Spleen (tissue), 11 donors: ENCODE results near the gene EXOC6B. TPM values are rescaled to one million over a fixed set of nuclear protein-coding genes. Genes with fewer than 3 reads are reported as not detected.

Experiments
- DNase-seq: peaks from one replicate; pipeline ENCODE4 v3.0.0-alpha.2; 2020
- H3K27ac ChIP-seq, 8 donors: fragments of 200-600 bp; sonication (generic) in 7 of 8; 1 replicate in 4 of 8; 2 replicates in 4 of 8; pipeline versions ENCODE4 v1.5.0 to v1.8.0; 2016 to 2021; ENCODE audit warnings: inconsistent platforms in 4 of 8, mild to moderate bottlenecking in 4 of 8, moderate library complexity in 1 of 8
- H3K27me3 ChIP-seq, 7 donors: fragments of 200-600 bp; sonication (generic) in 6 of 7; replicated peaks in 1 of 7; 1 replicate in 4 of 7; 2 replicates in 3 of 7; pipeline versions ENCODE4 v1.5.0 to v1.8.0; 2016 to 2021; ENCODE audit warnings: inconsistent platforms in 3 of 7, mild to moderate bottlenecking in 1 of 7
- H3K36me3 ChIP-seq, 6 donors: fragments of 200-600 bp; sonication (generic) in 5 of 6; 1 replicate in 4 of 6; 2 replicates in 2 of 6; pipeline versions ENCODE4 v1.5.0 to v1.8.0; 2016 to 2021; ENCODE audit warnings: inconsistent platforms in 2 of 6
- H3K4me1 ChIP-seq, 6 donors: fragments of 200-600 bp; sonication (generic) in 5 of 6; 1 replicate in 3 of 6; 2 replicates in 3 of 6; pipeline versions ENCODE4 v1.5.0 to v1.8.0; 2016 to 2021; ENCODE audit warnings: inconsistent platforms in 3 of 6
- H3K4me3 ChIP-seq, 8 donors: fragments of 200-600 bp; sonication (generic) in 7 of 8; 1 replicate in 4 of 8; 2 replicates in 4 of 8; pipeline versions ENCODE4 v1.5.0 to v1.8.0; 2016 to 2021; ENCODE audit warnings: inconsistent platforms in 4 of 8, mild to moderate bottlenecking in 4 of 8, moderate library complexity in 2 of 8
- H3K9me3 ChIP-seq, 8 donors: fragments of 200-600 bp; sonication (generic) in 7 of 8; 1 replicate in 4 of 8; 2 replicates in 4 of 8; pipeline versions ENCODE4 v1.5.0 to v1.8.0; 2016 to 2021; ENCODE audit warnings: inconsistent platforms in 4 of 8
- CTCF ChIP-seq, 11 experiments: fragments of 200-600 bp in 7 of 11; fragments of 450-650 bp in 4 of 11; sonication (generic) in 4 of 11; IDR thresholded peaks in 8 of 11; conservative IDR thresholded peaks in 3 of 11; 1 replicate in 7 of 11; 2 replicates in 4 of 11; pipeline versions ENCODE4 v1.4.0 to v1.8.0; 2016 to 2021; ENCODE audit warnings: antibody characterized with exemption in 11 of 11, inconsistent platforms in 4 of 11, mild to moderate bottlenecking in 1 of 11
- POLR2A ChIP-seq, 3 donors: fragments of 450-650 bp; IDR thresholded peaks; one replicate each; pipeline ENCODE4 v1.5.1; 2017; ENCODE audit warnings: antibody characterized with exemption in 3 of 3, mild to moderate bottlenecking in 1 of 3
- POLR2AphosphoS5 ChIP-seq, 3 donors: sonication (generic); formaldehyde crosslinking; IDR thresholded peaks; one replicate each; pipeline ENCODE4 v1.5.1; 2017; ENCODE audit warnings: antibody characterized with exemption in 3 of 3
- WGBS, 5 donors: extraction: QIAGEN DNeasy Blood & Tissue Kit in 3 of 5; methylation state at CpG; one replicate each; pipeline versions ENCODE4 v1.1.5 to v1.1.7; 2013 to 2018; 5-methylcytosine and 5-hydroxymethylcytosine counted together
- intact Hi-C: fragments of 100-400 bp; cut with DNase I; formaldehyde crosslinking; loops from one replicate; pipeline ENCODE4 v1.15.0; 2023; ENCODE audit warnings: low total_unique reads
- polyA plus RNA-seq, 3 donors: library from polyadenylated mRNA; stranded (reverse); fragments of 200-250 nt; gene quantifications; one replicate each; pipeline ENCODE4 v1.2.1, GENCODE V29; 2013
- total RNA-seq, 7 donors: library from RNA; depleted of rRNA in 3 of 7; stranded (reverse); fragments of >200 nt in 3 of 7; fragmentation: NEBNext Ultra II Directional in 4 of 7; extraction: Animal tissue kit (Norgen Biotek cat#: 25700) in 4 of 7; gene quantifications; one replicate each; pipeline versions ENCODE4 v1.1.0 to v1.2.1, GENCODE V29; 2016 to 2021
- donor health status: healthy with polysubstance abuse.
- donor health status: DM: no; HTN: no; CAD: no; lungs with moderate emphysema.
- donor health status: DM: no; HTN: no; CAD: no.
- donor health status: Bipolar disorder and iron deficiency.
- donor health status: healthy.
- donor health status: DM: no; HTN: no; CAD: no.
- donor health status: DM: yes; HTN: yes; CAD: no.

EXOC6B gene
- total and polyA plus RNA-seq, 10 donors, result 1.0 to 27.9 (median 18.0) TPM

GRCh38 chr2:72150861-72151356 is 674.9 kb downstream of the EXOC6B start:
- H3K36me3 ChIP-seq, result no peaks in the 10 kb centered on the region
- intact Hi-C loops, result loop anchor here (5.0 to 10.0 kb wide), 3 partner anchors 349 to 604 kb away; no protein-coding TSS in a partner anchor
- H3K27me3 ChIP-seq, result peaks cover 11 to 90% (median 44%) of the 10 kb centered on the region in 7 donors
- H3K4me1 ChIP-seq, result peaks cover 26 to 45% (median 38%) of the 10 kb centered on the region in 6 donors
- no peak for TF ChIP-seq POLR2AphosphoS5 (IDR thresholded peaks at IDR 0.05)
- no peak for TF ChIP-seq CTCF (IDR thresholded peaks at IDR 0.05 in 8 of 11, conservative IDR thresholded peaks at IDR 0.05 in 3 of 11)
- TF ChIP-seq POLR2A (IDR thresholded peaks at IDR 0.05), result no peak
- 27 to 81% (median 59%) methylated on average over 1 to 2 of the region's 2 CpGs for WGBS, 5 donors
- H3K27ac ChIP-seq, result no peak overlapping the region
- no peak overlapping the region for H3K4me3 ChIP-seq
- peak; percentile 56 for DNase-seq
- H3K9me3 ChIP-seq, result no peaks in the 10 kb centered on the region

GRCh38 chr2:72150157-72150860 is 675.5 kb downstream of the EXOC6B start:
- intact Hi-C loops, result loop anchor here (5.0 to 10.0 kb wide), 3 partner anchors 348 to 603 kb away; no protein-coding TSS in a partner anchor
- Histone ChIP-seq H3K4me3 (peak overlapping the region in 7 of 8 donors; percentile 9 to 67 (median 42)), H3K36me3 (no peaks in the 10 kb centered on the region), H3K27me3 (peaks cover 11 to 90% (median 50%) of the 10 kb centered on the region in 7 donors), H3K9me3 (no peaks in the 10 kb centered on the region), H3K4me1 (peaks cover 28 to 51% (median 43%) of the 10 kb centered on the region in 6 donors), H3K27ac (no peak overlapping the region)
- TF ChIP-seq POLR2AphosphoS5 (IDR thresholded peaks at IDR 0.05), result no peak
- peak; percentile 63 to 88 (median 81) for TF ChIP-seq CTCF (IDR thresholded peaks at IDR 0.05 in 8 of 11, conservative IDR thresholded peaks at IDR 0.05 in 3 of 11)
- peak; percentile 87 for DNase-seq
- 5 to 7% (median 6%) methylated on average over 26 to 28 of the region's 28 CpGs for WGBS, 5 donors

- DNase-seq, result peak; percentile 80
- H3K4me3 ChIP-seq, result peak overlapping the region; percentile 9 to 67 (median 41)
- WGBS, 5 donors, result 2 to 4% (median 3%) methylated on average over 44 to 45 of the region's 45 CpGs
- TF ChIP-seq POLR2A (IDR thresholded peaks at IDR 0.05) (no peak), CTCF (IDR thresholded peaks at IDR 0.05 in 8 of 11, conservative IDR thresholded peaks at IDR 0.05 in 3 of 11) (no peak), POLR2AphosphoS5 (IDR thresholded peaks at IDR 0.05) (no peak)
- no peaks in the 10 kb centered on the region for H3K36me3 ChIP-seq
- no peaks in the 10 kb centered on the region for H3K9me3 ChIP-seq
- no peak overlapping the region for H3K27ac ChIP-seq
- intact Hi-C loops, result loop anchor here (5.0 to 10.0 kb wide), 3 partner anchors 347 to 602 kb away; no protein-coding TSS in a partner anchor
- peaks cover 11 to 90% (median 57%) of the 10 kb centered on the region in 7 donors for H3K27me3 ChIP-seq
- peaks cover 34 to 58% (median 50%) of the 10 kb centered on the region in 6 donors for H3K4me1 ChIP-seq
These were observed 676.2 kb downstream of the EXOC6B start for GRCh38 chr2:72149556-72150156.
